Transverse colon (tissue), 4 donors: ENCODE measurements around the gene WNK2. TPM values are rescaled to one million over a fixed set of nuclear protein-coding genes. Genes with fewer than 3 reads are reported as not detected.

Source experiments
- DNase-seq: peaks from one replicate; pipeline ENCODE4 v3.0.0-alpha.2; 2019
- H3K27ac ChIP-seq, 4 donors: fragments of 200-600 bp; sonication (generic); 2 replicates each; pipeline ENCODE4 v1.5.1; 2016 to 2018; ENCODE audit warnings: inconsistent platforms in 4 of 4
- H3K27me3 ChIP-seq: fragments of 200-600 bp; sonication (generic); 2 replicates; pipeline ENCODE4 v1.5.1; 2017; ENCODE audit warnings: inconsistent platforms
- H3K36me3 ChIP-seq, 4 donors: fragments of 200-600 bp; sonication (generic); 2 replicates each; pipeline ENCODE4 v1.5.1; 2017 to 2019; ENCODE audit warnings: inconsistent platforms in 4 of 4
- H3K4me1 ChIP-seq, 4 donors: fragments of 200-600 bp; sonication (generic); 2 replicates each; pipeline ENCODE4 v1.5.1; 2017 to 2020; ENCODE audit warnings: inconsistent platforms in 4 of 4
- H3K4me3 ChIP-seq, 4 donors: fragments of 200-600 bp; sonication (generic); 1 replicate in 1 of 4; 2 replicates in 3 of 4; pipeline versions ENCODE4 v1.5.1 to v1.6.1; 2017 to 2019; ENCODE audit warnings: inconsistent platforms in 4 of 4
- H3K9me3 ChIP-seq, 2 donors: fragments of 200-600 bp; sonication (generic); 2 replicates each; pipeline ENCODE4 v1.5.1; 2017 to 2019; ENCODE audit warnings: inconsistent platforms in 2 of 2
- EP300 ChIP-seq: sonication (generic); formaldehyde crosslinking; IDR thresholded peaks from one replicate; pipeline ENCODE4 v1.6.1; 2017; ENCODE audit warnings: antibody characterized with exemption, low read depth
- POLR2A ChIP-seq: fragments of 450-650 bp; IDR thresholded peaks from one replicate; pipeline ENCODE4 v1.6.1; 2016; ENCODE audit warnings: antibody characterized with exemption, mild to moderate bottlenecking, moderate library complexity
- POLR2AphosphoS5 ChIP-seq, 3 donors: sonication (generic); formaldehyde crosslinking; IDR thresholded peaks; one replicate each; pipeline ENCODE4 v1.6.1; 2016; ENCODE audit warnings: antibody characterized with exemption in 3 of 3
- WGBS, 2 donors: methylation state at CpG; one replicate each; pipeline ENCODE4 v1.1.5; 2018; ENCODE audit warnings: low coverage in 1 of 2; 5-methylcytosine and 5-hydroxymethylcytosine counted together
- in situ Hi-C, 4 donors: fragments of 200-750 bp; cut with MboI; loops; one replicate each; pipeline versions ENCODE4 v1.15.0 to v1.15.1; 2017; ENCODE audit warnings: low sequenced_read_pairs in 3 of 4, low pct_ligation_motif_present in 1 of 4, low pct_unique_long_range_greater_than_20kb in 1 of 4
- intact Hi-C: fragments of 100-400 bp; cut with DNase I; formaldehyde crosslinking; loops from one replicate; pipeline ENCODE4 v1.15.1; 2023; ENCODE audit warnings: low total_unique reads
- total RNA-seq, 4 donors: library from RNA; depleted of rRNA; stranded (reverse); fragments of >200 nt; gene quantifications; one replicate each; pipeline ENCODE4 v1.1.0, GENCODE V29; 2016
- TF ChIP-seq, protein P1 (sequence below), 5 experiments: fragments of 200-600 bp in 3 of 5; fragments of 450-650 bp in 2 of 5; sonication (generic) in 3 of 5; IDR thresholded peaks; 1 replicate in 2 of 5; 2 replicates in 3 of 5; pipeline ENCODE4 v1.5.1; 2016 to 2017; ENCODE audit warnings: antibody characterized with exemption in 5 of 5, inconsistent platforms in 3 of 5, mild to moderate bottlenecking in 2 of 5, moderate library complexity in 1 of 5

The WNK2 gene
- total RNA-seq, 4 donors from 2014 or later, result 133 to 618 (median 157) TPM

DNA sequence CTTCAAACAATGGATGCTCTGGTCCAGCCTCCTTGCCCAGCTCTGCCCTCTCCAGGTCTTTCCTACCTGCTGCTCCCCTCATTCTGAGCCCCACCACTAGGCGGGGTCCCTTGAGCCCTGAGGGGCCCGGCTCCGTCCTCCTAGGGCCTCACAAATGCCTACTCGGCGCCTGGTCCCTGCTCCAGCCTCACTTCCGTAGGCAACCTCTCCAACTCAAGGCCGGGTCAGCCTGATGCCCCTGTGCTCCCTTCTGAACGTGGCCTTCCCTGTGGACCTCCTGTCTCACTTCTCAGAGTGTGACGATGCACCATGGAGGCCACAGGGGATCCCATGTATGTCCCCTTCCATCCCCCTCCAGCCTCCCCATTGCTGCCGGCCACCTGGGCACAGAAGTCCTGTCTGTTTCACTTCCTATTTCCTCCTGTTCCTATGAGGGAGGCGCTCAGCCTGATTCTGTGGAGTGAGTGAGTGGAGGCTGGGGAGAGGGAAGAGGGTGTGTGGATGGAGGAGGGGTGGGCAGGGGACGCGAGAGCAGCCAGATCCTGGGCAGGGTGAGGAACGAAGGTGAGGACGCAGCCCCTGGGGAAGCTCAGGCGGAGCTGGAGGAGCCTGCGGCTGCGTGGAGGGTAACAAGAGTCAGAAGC lies 140.4 kb downstream of the WNK2 start:
- intact Hi-C loops (no loop called here), in situ Hi-C loops (loop anchor here in 1 of 4 donors (25.0 kb wide), 2 partner anchors 213 to 312 kb away; no protein-coding TSS in a partner anchor)
- H3K36me3 ChIP-seq, result no peaks in the 10 kb centered on the region
- WGBS, 2 donors, result 76 to 80% methylated on average over 3 to 18 of the region's 18 CpGs
- no peak for DNase-seq
- peaks cover 0 to 9% (median 3%) of the 10 kb centered on the region in 4 donors for H3K4me1 ChIP-seq
- H3K27ac ChIP-seq, result no peak overlapping the region
- H3K27me3 ChIP-seq, result no peaks in the 10 kb centered on the region
- TF ChIP-seq POLR2AphosphoS5 (IDR thresholded peaks at IDR 0.05), result no peak
- TF ChIP-seq EP300, result no peak
- no peak overlapping the region for H3K4me3 ChIP-seq
- no peaks in the 10 kb centered on the region for H3K9me3 ChIP-seq

DNA sequence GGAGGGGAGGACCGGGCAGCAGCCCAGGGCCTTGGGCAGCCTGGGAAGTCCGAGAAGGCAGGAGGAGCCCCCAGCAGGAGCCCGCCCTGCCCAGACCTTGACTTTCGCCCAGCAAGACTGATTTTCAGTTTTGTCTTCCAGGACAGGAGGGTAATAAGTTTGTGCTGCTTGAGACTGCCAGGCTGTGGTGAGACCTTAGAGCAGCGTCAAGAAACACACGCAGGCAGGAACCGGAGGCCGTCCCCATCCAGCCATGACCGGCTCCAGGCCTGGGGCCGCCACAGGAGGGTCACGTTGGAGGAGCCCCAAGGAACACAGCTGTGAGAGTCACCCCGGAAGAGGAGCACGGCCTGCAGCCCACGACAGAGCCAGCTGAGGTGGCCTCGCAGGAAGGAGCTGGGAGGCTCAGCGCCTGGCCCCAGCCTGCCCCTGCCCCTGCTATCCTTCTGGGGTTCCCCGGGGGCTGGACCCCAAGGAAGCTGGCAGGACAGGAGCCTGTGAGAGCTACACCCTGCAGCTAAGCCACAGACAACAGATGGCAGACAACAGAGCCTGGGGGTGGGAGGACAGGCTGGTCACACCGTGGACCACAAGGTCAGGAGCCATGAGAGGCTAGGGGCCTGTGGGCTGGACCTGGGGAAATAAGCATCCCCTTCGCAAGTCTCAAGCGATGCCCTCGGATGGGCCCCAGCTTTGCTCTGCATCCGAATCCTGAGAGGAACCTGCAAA lies 141.5 kb downstream of the WNK2 start:
- H3K4me1 ChIP-seq, result peaks cover 0 to 9% (median 3%) of the 10 kb centered on the region in 4 donors
- no peak for DNase-seq
- no peak overlapping the region for H3K4me3 ChIP-seq
- H3K36me3 ChIP-seq, result no peaks in the 10 kb centered on the region
- no peak overlapping the region for H3K27ac ChIP-seq
- WGBS, 2 donors, result 85% methylated on average over 18 of the region's 22 CpGs; no CpG with 5 or more reads in 1 of the 2 donors
- in situ Hi-C loops (no loop called here), intact Hi-C loops (no loop called here)
- TF ChIP-seq POLR2AphosphoS5 (IDR thresholded peaks at IDR 0.05) (no peak), POLR2A (no peak), EP300 (no peak)
- TF ChIP-seq, protein P1, sequence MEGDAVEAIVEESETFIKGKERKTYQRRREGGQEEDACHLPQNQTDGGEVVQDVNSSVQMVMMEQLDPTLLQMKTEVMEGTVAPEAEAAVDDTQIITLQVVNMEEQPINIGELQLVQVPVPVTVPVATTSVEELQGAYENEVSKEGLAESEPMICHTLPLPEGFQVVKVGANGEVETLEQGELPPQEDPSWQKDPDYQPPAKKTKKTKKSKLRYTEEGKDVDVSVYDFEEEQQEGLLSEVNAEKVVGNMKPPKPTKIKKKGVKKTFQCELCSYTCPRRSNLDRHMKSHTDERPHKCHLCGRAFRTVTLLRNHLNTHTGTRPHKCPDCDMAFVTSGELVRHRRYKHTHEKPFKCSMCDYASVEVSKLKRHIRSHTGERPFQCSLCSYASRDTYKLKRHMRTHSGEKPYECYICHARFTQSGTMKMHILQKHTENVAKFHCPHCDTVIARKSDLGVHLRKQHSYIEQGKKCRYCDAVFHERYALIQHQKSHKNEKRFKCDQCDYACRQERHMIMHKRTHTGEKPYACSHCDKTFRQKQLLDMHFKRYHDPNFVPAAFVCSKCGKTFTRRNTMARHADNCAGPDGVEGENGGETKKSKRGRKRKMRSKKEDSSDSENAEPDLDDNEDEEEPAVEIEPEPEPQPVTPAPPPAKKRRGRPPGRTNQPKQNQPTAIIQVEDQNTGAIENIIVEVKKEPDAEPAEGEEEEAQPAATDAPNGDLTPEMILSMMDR (IDR thresholded peaks at IDR 0.05), result no peak
- no peaks in the 10 kb centered on the region for H3K27me3 ChIP-seq
- no peaks in the 10 kb centered on the region for H3K9me3 ChIP-seq

DNA sequence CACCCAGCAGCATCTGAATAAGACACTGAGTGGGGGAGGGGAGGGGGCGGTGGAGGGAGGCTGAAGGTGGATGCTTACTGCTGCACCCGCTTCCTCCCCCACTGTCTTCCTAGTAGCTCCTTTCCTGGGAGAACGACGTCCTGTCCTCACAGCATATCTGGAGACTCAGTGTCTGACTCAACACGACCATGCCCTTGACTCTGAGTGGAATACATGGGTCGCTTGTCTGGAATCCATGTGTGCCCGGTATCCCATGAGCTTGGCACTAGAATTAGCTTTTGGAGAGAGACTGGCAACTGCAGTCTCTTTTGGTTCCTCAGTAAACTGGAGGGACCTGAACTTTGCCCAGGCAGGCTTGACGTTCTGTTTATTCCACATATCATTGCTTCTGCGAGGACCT lies 142.1 kb downstream of the WNK2 start:
- Histone ChIP-seq H3K9me3 (no peaks in the 10 kb centered on the region), H3K36me3 (no peaks in the 10 kb centered on the region), H3K4me1 (peaks cover 0 to 9% (median 3%) of the 10 kb centered on the region in 4 donors), H3K4me3 (no peak overlapping the region), H3K27me3 (no peaks in the 10 kb centered on the region), H3K27ac (no peak overlapping the region)
- 67% methylated on average over 9 of the region's 9 CpGs; no CpG with 5 or more reads in 1 of the 2 donors for WGBS, 2 donors
- no peak for TF ChIP-seq EP300
- TF ChIP-seq POLR2AphosphoS5 (IDR thresholded peaks at IDR 0.05), result no peak
- TF ChIP-seq POLR2A, result no peak
- TF ChIP-seq, protein P1 (IDR thresholded peaks at IDR 0.05), result no peak
- no peak for DNase-seq
- intact Hi-C loops (no loop called here), in situ Hi-C loops (no loop called here)

DNA sequence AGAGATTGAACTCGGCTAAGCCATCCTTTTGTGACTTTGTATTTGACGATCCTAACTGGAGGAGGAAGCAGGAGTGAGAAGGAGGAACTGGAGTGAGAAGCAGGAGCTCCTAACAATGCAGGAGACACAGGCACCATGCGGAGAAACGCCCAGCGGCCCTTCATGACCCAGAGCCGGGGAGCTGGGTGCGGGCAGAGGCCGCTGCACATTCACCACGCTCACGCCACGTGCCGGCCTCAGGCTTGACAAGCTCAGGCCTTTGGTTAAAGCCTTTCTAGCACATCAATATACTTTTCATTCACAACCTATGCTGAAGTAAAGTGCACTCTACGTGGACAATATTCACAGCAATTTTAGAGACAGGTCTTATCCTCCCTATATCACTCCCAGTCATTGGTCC lies 142.7 kb downstream of the WNK2 start:
- Histone ChIP-seq H3K9me3 (no peaks in the 10 kb centered on the region), H3K27ac (no peak overlapping the region), H3K4me3 (no peak overlapping the region), H3K4me1 (peaks cover 0 to 9% (median 3%) of the 10 kb centered on the region in 4 donors), H3K36me3 (no peaks in the 10 kb centered on the region), H3K27me3 (no peaks in the 10 kb centered on the region)
- 40 to 82% methylated on average over 3 to 13 of the region's 13 CpGs for WGBS, 2 donors
- in situ Hi-C loops (no loop called here), intact Hi-C loops (no loop called here)
- TF ChIP-seq POLR2AphosphoS5 (IDR thresholded peaks at IDR 0.05) (no peak), EP300 (no peak), POLR2A (no peak)
- TF ChIP-seq, protein P1 (IDR thresholded peaks at IDR 0.05), result no peak
- no peak for DNase-seq
